GM18519 (cell line): Measurements from ENCODE around the gene VEGFA.
"Not testable (repeated sequence)": the region's sequence is repeated elsewhere in the genome, so short reads cannot be mapped to it uniquely, and the experiment has no call there.

ENCODE experiments used
- ATAC-seq: cut with Tn5 transposase; IDR thresholded peaks from one replicate; pipeline ENCODE4 v1.9.1; 2021; ENCODE audit warnings: mild to moderate bottlenecking, moderate library complexity; ENCODE audit not compliant: unreplicated experiment, low FRiP score

VEGFA gene

DNA sequence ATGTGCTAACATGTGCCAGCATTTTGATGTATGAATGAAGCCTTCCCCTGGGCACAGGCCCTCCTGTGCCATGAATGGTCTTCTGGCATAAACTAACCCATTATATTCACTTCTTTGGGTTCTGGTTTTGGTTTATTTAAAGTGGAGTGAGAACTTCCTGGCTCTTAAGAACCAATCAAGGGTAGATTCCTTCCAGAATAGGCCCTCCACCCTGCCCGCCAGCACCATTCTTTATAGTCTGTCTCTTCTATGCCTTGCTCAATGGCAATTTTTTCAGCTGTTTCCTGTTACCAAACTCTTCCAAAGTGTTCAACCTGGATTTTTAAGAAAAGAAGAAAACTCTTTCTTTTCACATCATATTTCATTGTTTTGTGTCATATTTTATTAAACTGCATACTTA lies 44.1 kb downstream of the VEGFA start:
- ATAC-seq = no peak

DNA sequence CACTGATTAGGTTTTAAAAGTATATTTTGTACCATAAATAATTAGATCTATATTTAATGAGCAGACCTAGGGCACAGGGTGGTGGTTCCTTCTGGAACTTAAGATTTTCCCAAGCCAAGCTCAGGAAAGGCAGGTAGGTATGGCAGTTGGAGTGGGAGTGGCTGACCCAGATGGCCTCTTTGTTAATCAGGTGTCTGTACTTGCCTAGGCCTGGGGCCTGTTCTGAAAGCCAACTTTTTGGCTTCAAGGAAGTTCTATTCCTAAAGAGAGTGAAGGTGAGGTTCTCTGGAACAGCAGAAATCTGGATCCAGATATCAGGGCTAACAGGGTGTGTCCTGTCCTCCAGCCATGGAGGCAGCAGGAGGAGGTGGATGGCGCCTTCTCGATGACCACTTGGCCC lies 44.9 kb downstream of the VEGFA start:
- no peak for ATAC-seq

DNA sequence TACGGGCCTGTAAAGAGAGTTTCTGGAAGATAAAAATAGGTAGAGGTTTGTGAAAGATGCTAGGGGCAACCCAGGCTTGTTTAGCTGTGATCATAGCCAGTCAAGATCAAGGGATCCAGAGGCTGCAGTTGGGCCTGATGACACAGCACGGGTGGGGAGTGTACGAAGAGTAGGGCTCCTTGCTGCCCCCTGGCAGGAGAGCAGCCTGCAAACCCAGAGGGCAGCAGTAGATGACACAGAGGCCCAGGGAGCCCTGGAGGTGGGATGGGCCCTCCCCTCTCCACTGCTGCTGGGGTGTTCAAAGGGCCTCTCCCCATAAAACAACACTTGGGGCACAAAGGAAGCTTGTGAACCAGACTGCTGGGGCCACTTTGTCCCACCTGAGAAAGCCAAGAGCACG lies 47.2 kb downstream of the VEGFA start:
- ATAC-seq = no peak

- ATAC-seq = not testable (repeated sequence)
These were observed 49.0 kb downstream of the VEGFA start for GRCh38 chr6:43818973-43819372.

DNA sequence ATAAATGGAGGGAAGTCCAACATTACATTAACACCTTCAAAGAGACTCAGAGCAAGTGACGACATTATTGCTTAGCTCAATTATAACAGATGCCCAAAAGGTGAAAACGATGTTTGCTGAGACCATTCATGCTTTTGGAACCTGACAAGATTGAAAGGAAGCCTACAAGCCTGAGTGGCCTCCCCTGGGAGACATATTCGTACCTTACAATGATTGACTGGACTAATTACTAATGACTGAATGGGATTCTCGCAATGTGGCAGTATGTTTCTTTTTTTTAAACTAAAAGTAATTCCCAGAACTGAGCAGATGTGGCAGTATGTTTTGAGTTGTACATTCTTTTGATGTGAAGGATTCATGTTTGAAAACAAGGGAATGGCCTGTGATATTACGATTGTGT lies 49.9 kb downstream of the VEGFA start:
- ATAC-seq = no peak

- ATAC-seq = no peak
These were observed 50.5 kb downstream of the VEGFA start for GRCh38 chr6:43820486-43820885.

GRCh38 chr6:43821101-43821886 lies 51.3 kb downstream of the VEGFA start:
- ATAC-seq = no peak

DNA sequence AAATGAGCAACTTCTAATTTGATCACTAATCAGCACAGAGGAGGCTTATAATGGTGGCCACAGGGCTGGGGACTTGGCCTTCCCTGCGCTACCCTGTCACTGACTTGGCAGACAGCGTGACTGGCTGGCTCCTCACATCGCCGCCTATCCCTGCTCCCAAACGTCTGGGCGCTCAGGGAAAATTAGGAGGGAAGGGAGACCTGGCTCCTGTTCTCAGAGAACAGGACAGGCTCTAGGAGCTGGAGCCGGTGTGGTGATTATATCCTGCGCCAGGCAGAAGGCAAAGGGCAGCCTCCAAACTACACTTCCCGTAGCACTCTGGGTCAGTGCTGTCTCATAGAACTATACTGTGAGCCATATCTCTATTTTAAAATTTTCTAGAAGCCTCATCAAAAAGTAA lies 53.4 kb downstream of the VEGFA start:
- ATAC-seq = no peak

DNA sequence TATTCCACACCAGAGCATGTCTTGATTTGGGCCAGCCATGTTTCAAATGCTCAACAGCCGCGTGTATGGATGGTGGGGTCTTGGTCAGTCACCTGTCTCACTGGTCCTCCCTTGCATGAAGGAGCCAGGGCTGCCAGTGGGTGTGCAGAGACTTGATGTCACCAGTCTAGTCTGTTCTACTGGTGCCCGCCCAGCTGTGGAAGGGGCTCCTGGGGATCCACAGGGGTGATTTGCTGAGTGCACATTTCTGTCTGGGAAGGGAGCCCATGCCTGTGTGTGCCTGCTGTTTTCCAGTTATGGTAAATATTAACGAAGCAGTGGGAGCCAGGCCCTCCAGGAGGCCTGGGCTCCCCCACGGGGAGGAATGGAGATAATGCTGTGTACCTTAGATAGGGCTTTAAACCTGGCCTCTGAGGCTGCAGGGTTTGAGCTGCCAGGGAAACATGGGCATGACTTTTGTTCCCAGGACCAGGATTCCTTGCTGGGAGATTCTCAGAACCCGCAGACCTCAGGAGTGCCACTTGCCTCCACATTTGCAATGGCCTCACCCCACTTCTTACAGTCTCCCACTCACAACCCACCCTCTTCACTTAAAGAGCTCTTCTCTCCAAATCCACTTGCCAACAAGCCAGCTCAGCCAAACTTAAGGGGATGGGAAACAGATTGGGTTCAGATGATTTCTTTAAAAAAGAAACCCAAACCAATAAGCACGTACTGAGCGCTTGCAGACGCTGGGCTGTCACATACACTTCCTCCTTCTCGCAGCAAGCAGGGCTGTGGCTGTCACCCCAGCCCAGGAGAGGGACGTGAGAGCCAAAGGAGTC lies 54.1 kb downstream of the VEGFA start:
- ATAC-seq = no peak

DNA sequence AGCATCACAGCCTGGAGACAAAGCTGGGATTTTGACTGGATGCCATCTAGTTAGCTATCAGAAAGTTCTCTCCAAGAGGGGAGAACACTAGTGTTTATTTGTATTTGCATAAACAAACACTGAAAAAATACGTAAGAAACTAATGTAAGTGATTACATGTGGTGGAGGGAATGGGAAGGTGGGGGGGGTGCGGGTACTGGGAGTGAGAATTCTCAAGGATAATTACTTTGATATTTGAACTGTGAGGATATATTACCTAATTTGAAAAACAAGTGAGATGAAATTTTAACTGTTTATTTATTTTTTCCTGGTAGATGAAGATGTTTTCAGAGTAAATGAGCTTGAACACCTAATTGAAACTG lies 54.7 kb downstream of the VEGFA start:
- ATAC-seq = no peak

DNA sequence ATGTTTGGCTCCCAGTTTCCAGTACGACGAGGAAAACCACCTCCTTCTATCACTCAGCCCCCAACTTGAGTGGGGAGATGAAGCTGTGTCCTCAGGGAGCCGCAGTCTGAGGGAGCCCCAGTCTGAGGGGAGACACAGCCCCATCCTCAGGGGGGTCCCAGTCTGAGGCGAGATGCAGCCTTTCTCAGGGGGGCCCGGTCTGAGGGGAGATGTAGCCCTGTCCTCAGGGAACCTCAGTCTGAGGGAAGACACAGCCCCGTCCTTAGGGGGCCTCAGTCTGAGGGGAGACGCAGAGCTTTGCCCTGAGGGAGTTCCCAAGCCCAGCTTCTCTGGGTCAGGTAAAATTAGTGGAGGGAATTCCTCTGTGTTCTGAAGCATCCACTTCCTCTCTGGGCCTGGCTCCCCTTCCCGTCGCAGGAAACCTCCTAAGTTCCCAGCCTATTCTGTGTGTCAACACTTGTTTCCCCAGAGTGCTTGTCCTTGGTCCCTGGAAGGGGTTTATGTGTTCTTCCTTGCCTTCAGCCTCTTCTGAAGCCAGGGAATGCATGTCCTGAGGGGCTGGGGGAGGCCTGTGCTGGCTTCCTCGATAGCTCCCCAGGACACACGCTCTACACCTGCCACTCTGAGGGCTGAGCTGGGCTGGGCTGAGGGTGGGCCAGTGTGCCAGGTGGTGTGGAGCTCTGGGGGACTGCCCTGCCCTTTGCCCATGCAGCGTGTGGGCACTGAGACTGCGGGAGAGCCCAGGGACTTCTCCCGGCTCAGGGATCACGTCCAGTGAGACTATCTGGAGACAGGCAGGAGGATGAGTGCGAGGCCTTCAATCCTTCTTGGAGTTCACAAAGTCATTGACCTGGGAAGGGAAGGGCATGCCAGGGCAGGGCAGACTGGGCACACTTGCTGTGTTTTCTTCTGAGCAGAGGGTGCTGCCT lies 55.4 kb downstream of the VEGFA start:
- no peak for ATAC-seq

- no peak for ATAC-seq
These were observed 56.7 kb downstream of the VEGFA start for GRCh38 chr6:43826730-43827129.

DNA sequence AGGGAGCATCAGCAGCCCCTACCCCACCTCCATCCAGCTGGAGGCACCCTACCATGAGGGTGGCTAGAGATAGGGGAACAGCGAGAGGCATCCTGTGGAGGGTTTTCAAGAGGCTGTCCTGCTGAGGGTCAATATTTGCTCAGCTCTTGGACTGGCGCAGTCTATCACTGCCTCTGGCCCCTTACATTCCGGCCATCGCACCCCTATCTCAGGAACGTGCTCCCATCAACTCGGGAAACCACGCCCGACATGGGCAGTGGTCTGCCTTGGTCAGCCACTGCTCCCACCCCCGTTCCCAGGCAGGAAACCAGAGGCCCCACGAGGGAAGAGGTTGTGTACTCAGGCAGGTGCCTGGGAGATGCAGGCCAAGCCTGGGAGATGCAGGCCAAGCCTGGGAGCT lies 57.9 kb downstream of the VEGFA start:
- no peak for ATAC-seq

- no peak for ATAC-seq
These were observed 58.7 kb downstream of the VEGFA start for GRCh38 chr6:43828711-43829110.

- no peak for ATAC-seq
These were observed 59.5 kb downstream of the VEGFA start for GRCh38 chr6:43829470-43829869.

DNA sequence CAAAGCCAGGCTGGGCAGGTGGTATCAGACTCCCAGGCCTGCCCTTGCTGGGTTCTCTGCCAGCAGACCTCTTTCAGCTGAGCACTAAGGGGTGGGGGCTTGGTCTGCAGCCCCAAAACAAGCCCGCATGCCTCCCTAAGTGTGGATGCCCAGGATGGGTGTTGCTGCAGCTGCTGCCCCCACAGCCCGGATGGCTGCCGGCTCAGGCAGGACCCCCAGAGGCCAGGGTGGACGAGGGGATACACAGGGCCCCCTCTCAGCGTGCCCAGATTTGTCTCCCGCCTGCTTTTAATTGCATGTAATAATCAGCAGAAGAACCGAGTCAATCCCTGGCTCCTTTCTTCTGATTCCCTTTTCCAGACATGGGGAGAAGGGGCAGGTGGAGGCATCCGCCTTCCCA lies 60.8 kb downstream of the VEGFA start:
- ATAC-seq = no peak

GRCh38 chr6:43831191-43831590 lies 61.2 kb downstream of the VEGFA start:
- ATAC-seq = no peak

- ATAC-seq = no peak
These were observed 63.4 kb downstream of the VEGFA start for GRCh38 chr6:43833223-43833995.

GRCh38 chr6:43833996-43834390 lies 64.0 kb downstream of the VEGFA start:
- ATAC-seq = no peak

DNA sequence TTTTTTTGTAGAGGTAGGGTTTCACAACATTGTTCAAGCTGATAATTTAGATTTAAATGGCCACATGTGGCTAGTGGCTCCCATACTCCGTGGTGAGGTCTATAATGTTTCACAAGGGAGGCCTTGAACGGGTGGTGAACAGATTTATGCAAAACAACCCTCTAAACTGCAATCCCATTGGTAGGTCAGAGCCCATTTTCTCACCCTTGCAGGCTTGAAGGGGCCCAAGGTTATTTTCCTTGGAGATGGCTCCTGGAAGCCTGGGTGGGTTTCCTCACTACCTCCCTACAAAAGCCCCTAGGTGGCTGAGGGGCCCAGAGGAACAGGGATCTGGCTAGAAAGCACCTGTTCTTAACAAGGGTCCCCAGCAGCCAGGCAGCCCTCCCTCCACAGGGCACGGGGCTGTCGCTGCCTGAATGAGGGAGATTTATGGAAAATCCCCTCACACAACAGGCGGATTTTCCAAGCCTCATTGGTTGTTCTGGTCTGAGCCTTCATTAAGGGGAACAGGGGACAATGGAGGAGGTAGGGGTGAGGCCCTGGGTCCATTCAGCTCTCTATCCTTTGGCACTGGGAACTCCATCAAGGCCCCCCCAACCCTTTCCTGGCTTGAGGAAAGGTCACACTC lies 64.6 kb downstream of the VEGFA start:
- no peak for ATAC-seq
